CD14-positive monocyte (primary cell): ENCODE results near the gene TUBB2A. TPM values are rescaled to one million over a fixed set of nuclear protein-coding genes. Genes with fewer than 3 reads are reported as not detected.
"Not testable (repeated sequence)": the region's sequence is repeated elsewhere in the genome, so short reads cannot be mapped to it uniquely, and the experiment has no call there.

Source experiments
- DNase-seq, 3 donors: peaks; one replicate each; pipeline ENCODE4 v3.0.0-alpha.2; 2011 to 2022
- H2AFZ ChIP-seq: 2 replicates; pipeline ENCODE4 v1.6.0; 2012; ENCODE audit warnings: mild to moderate bottlenecking, low read depth, low read length, inconsistent platforms; ENCODE audit not compliant: insufficient read depth, poor library complexity, severe bottlenecking
- H3K27ac ChIP-seq, 2 donors: 1 replicate in 1 of 2; 2 replicates in 1 of 2; pipeline ENCODE4 v1.5.1; 2012 to 2013; ENCODE audit warnings: low read length in 2 of 2, control low read depth in 1 of 2, inconsistent platforms in 1 of 2, low read depth in 1 of 2, mild to moderate bottlenecking in 1 of 2
- H3K27me3 ChIP-seq, 2 donors: one replicate each; pipeline versions ENCODE4 v1.6.0 to v1.6.1; 2011 to 2013; ENCODE audit warnings: low read length in 2 of 2; ENCODE audit not compliant: control insufficient read depth in 2 of 2, insufficient read depth in 2 of 2
- H3K36me3 ChIP-seq, 2 donors: replicated peaks in 1 of 2; 1 replicate in 1 of 2; 2 replicates in 1 of 2; pipeline versions ENCODE4 v1.5.1 to v1.6.1; 2012 to 2013; ENCODE audit warnings: low read length in 2 of 2, control low read depth in 1 of 2, inconsistent platforms in 1 of 2, mild to moderate bottlenecking in 1 of 2; ENCODE audit not compliant: insufficient read depth in 2 of 2, control insufficient read depth in 1 of 2
- H3K4me1 ChIP-seq, 2 donors: 1 replicate in 1 of 2; 2 replicates in 1 of 2; pipeline versions ENCODE4 v1.5.1 to v1.6.1; 2012 to 2013; ENCODE audit warnings: low read length in 2 of 2, control low read depth in 1 of 2, inconsistent platforms in 1 of 2, mild to moderate bottlenecking in 1 of 2, moderate library complexity in 1 of 2; ENCODE audit not compliant: insufficient read depth in 2 of 2, control insufficient read depth in 1 of 2
- H3K4me2 ChIP-seq: replicated peaks from 2 replicates; pipeline ENCODE3; 2012; ENCODE audit warnings: low read length, moderate library complexity, mild to moderate bottlenecking; ENCODE audit not compliant: poor library complexity, severe bottlenecking; ENCODE audit errors: extremely low read depth
- H3K4me3 ChIP-seq, 3 experiments: fragments of 200-600 bp in 1 of 3; sonication (generic) in 1 of 3; replicated peaks in 1 of 3; 1 replicate in 2 of 3; 2 replicates in 1 of 3; pipeline ENCODE4 v1.5.1; 2011 to 2013; ENCODE audit warnings: low read length in 3 of 3, mild to moderate bottlenecking in 3 of 3, control low read depth in 2 of 3, low read depth in 2 of 3, inconsistent platforms in 1 of 3, moderate library complexity in 1 of 3
- H3K79me2 ChIP-seq: 2 replicates; pipeline ENCODE4 v1.6.0; 2012; ENCODE audit warnings: mild to moderate bottlenecking, control low read depth, inconsistent platforms, low read length, moderate library complexity; ENCODE audit not compliant: insufficient read depth
- H3K9ac ChIP-seq: 2 replicates; pipeline ENCODE4 v1.6.0; 2017; ENCODE audit warnings: low read length, mild to moderate bottlenecking; ENCODE audit not compliant: insufficient read depth, poor library complexity, severe bottlenecking
- H3K9me3 ChIP-seq, 2 donors: replicated peaks in 1 of 2; 1 replicate in 1 of 2; 2 replicates in 1 of 2; pipeline versions ENCODE4 v1.5.1 to v1.6.1; 2012 to 2013; ENCODE audit warnings: low read length in 2 of 2, control low read depth in 1 of 2; ENCODE audit not compliant: control insufficient read depth in 1 of 2, insufficient read depth in 1 of 2
- H4K20me1 ChIP-seq: 2 replicates; pipeline ENCODE4 v1.6.0; 2012; ENCODE audit warnings: mild to moderate bottlenecking, low read length, control low read depth, moderate library complexity; ENCODE audit not compliant: insufficient read depth
- H3K27ac Mint-ChIP-seq, 7 donors: one replicate each; pipeline ENCODE4 v1.8.0; 2020; ENCODE audit warnings: mild to moderate bottlenecking in 7 of 7, mixed read lengths in 7 of 7, moderate library complexity in 6 of 7, inconsistent platforms in 2 of 7
- H3K27me3 Mint-ChIP-seq, 3 donors: one replicate each; pipeline ENCODE4 v1.8.0; 2021 to 2022; ENCODE audit warnings: low read depth in 3 of 3, mild to moderate bottlenecking in 3 of 3, mixed read lengths in 3 of 3, moderate library complexity in 3 of 3, inconsistent platforms in 1 of 3
- H3K36me3 Mint-ChIP-seq, 2 donors: one replicate each; pipeline ENCODE4 v1.8.0; 2020; ENCODE audit warnings: mixed read lengths in 2 of 2, inconsistent platforms in 1 of 2, mild to moderate bottlenecking in 1 of 2
- H3K4me1 Mint-ChIP-seq: one replicate; pipeline ENCODE4 v1.8.0; 2020; ENCODE audit warnings: mild to moderate bottlenecking, mixed read lengths
- H3K4me3 Mint-ChIP-seq, 2 donors: one replicate each; pipeline ENCODE4 v1.8.0; 2020; ENCODE audit warnings: mild to moderate bottlenecking in 2 of 2, mixed read lengths in 2 of 2, moderate library complexity in 1 of 2
- H3K9me3 Mint-ChIP-seq, 7 donors: one replicate each; pipeline ENCODE4 v1.8.0; 2020 to 2022; ENCODE audit warnings: mixed read lengths in 7 of 7, mild to moderate bottlenecking in 6 of 7, moderate library complexity in 6 of 7, inconsistent platforms in 2 of 7
- CTCF ChIP-seq: fragments of 200-600 bp; IDR thresholded peaks from one replicate; pipeline ENCODE4 v1.8.0; 2022; ENCODE audit warnings: antibody characterized with exemption, mild to moderate bottlenecking
- WGBS: methylation state at CpG from one replicate; pipeline ENCODE4 v1.1.5; 2013; ENCODE audit warnings: missing lambda C conversion rate; ENCODE audit not compliant: insufficient coverage; 5-methylcytosine and 5-hydroxymethylcytosine counted together
- intact Hi-C, 2 donors: fragments of 100-400 bp; cut with micrococcal nuclease; formaldehyde crosslinking; loops; one replicate each; pipeline versions ENCODE4 v1.15.0 to v1.15.1; 2023
- polyA plus RNA-seq, 3 donors: library from polyadenylated mRNA; depleted of rRNA in 1 of 3; unstranded in 2 of 3; stranded (reverse) in 1 of 3; fragments of 300-500 nt in 2 of 3; fragments of >200 nt in 1 of 3; fragmentation: Illumina TruSeq in 2 of 3; gene quantifications; 1 replicate in 2 of 3; 2 replicates in 1 of 3; pipeline ENCODE4 v1.2.3, GENCODE V29; 2012 to 2021

TUBB2A gene
- polyA plus RNA-seq, 3 donors = 2.4 to 74.3 (median 4.2) TPM

- H3K27ac Mint-ChIP-seq, H3K27ac ChIP-seq, H3K9me3 ChIP-seq, H3K4me3 ChIP-seq, H3K9ac ChIP-seq, H3K9me3 Mint-ChIP-seq, H3K36me3 ChIP-seq, H3K4me2 ChIP-seq, H3K79me2 ChIP-seq, H3K36me3 Mint-ChIP-seq, H3K4me3 Mint-ChIP-seq, H3K4me1 ChIP-seq, intact Hi-C loops, H3K27me3 ChIP-seq, H2AFZ ChIP-seq, H4K20me1 ChIP-seq, DNase-seq: not testable (repeated sequence)
- 100% methylated on average over 6 of the region's 8 CpGs for WGBS
- Mint-ChIP-seq H3K4me1 (peaks cover 14% of the 10 kb centered on the region), H3K27me3 (peaks cover 8 to 19% (median 13%) of the 10 kb centered on the region in 3 donors)
Measured at GRCh38 chr6:3178666-3179065, 21.3 kb upstream of the TUBB2A start.

GRCh38 chr6:3176562-3177355, 19.4 kb upstream of the TUBB2A start:
- 74% methylated on average over 10 of the region's 22 CpGs for WGBS
- peaks cover 0 to 2% of the 10 kb centered on the region in 2 donors for H3K27me3 ChIP-seq
- TF ChIP-seq CTCF = no peak
- peak; percentile 70 to 89 (median 72) for DNase-seq
- H4K20me1 ChIP-seq = no peaks in the 10 kb centered on the region
- H3K9ac ChIP-seq = no peak overlapping the region
- no peak overlapping the region for H2AFZ ChIP-seq
- no peaks in the 10 kb centered on the region for H3K36me3 ChIP-seq
- no peak overlapping the region for H3K4me2 ChIP-seq
- H3K9me3 ChIP-seq = no peaks in the 10 kb centered on the region
- intact Hi-C loops = no loop called here
- Mint-ChIP-seq H3K27ac (peak overlapping the region in 3 of 7 donors; percentile 24 to 82 (median 28)), H3K36me3 (no peaks in the 10 kb centered on the region), H3K27me3 (peaks cover 10 to 17% (median 16%) of the 10 kb centered on the region in 3 donors), H3K4me1 (peaks cover 14% of the 10 kb centered on the region), H3K9me3 (peaks cover 0 to 2% (median 0%) of the 10 kb centered on the region in 7 donors), H3K4me3 (no peak overlapping the region)
- H3K79me2 ChIP-seq = no peaks in the 10 kb centered on the region
- H3K27ac ChIP-seq = no peak overlapping the region
- H3K4me3 ChIP-seq = no peak overlapping the region
- H3K4me1 ChIP-seq = peaks cover 0 to 4% of the 10 kb centered on the region in 2 donors
